Measurements from ENCODE around the gene ZNF219. TPM values are rescaled to one million over a fixed set of nuclear protein-coding genes. Genes with fewer than 3 reads are reported as not detected.
A peak's percentile ranks its signal among the peaks of the same experiment; 100 is the strongest.
"Not testable (repeated sequence)": the region's sequence is repeated elsewhere in the genome, so short reads cannot be mapped to it uniquely, and the experiment has no call there.

The ZNF219 gene
- total RNA-seq, 2 experiments from 2014 or later: 9.8 to 15.5 TPM

DNA sequence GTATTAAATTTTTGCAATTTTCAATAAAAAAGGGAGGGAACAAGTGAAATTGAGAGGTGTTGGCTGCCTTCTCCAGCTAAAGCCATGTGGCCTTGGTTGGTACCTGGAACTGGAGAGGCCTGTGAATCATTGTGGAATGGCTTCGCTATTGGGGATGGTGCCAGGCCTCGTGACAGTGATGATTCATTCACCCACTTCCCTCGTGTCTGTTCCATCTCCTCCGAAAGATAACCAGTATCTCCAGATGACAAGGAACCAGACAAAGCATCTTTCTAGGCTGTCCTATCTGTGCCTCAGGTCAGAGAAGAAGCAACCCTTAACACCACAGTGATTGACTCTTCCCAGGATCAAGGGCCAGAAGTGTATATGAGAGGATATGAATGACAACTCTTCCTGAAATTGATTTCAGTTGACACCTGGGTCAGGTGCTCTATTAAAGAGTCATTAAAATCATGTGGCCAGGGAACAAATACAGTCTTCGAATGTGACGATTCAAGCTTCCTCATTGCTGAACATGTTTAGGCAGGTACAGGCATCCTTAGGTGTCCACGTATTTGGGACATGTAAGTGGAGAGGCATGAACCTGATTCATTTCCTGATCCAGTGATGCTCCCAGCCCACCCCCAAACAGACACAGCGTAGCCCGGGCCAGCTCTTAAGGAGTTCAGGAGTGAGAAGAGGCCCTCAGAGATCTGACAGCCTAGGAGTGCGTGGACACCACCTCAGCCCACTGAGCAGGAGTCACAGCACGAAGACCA is 56.6 kb downstream of the ZNF219 start, which contains the start of gene RNASE7:
Gene RNASE7, plus strand, starts transcription at position 687 of the 758 bp plus-strand sequence. CDS start 631 bp downstream, outside the sequence.
- intact Hi-C loops (cut with micrococcal nuclease; ENCODE audit: unreplicated experiment): loop anchor here (2.0 kb wide), 2 partner anchors 27 to 71 kb away; no protein-coding TSS in a partner anchor
- H3K4me2 ChIP-seq (ENCODE audit: low read length): no peak within 1 kb of the TSS
- ChIA-PET POLR2A (interaction anchor here (0.5 to 0.7 kb wide), 2 partner anchors 27 to 521 kb away, joined by 3 read pairs; no protein-coding TSS in a partner anchor), CTCF (ENCODE audit: unreplicated experiment) (no interaction called here)
- H3K9me3 ChIP-seq (ENCODE audit: low read length): no peaks in the 10 kb centered on the region
- no peak for DNase-seq (ENCODE audit: low spot score)
- no peak within 1 kb of the TSS for H3K27ac ChIP-seq (ENCODE audit: low read depth, low read length, poor library complexity, severe bottlenecking)
- H3K4me1 ChIP-seq (ENCODE audit: insufficient read depth, low read length, poor library complexity, severe bottlenecking): no peaks in the 10 kb centered on the region
- no peaks in the 10 kb centered on the region for H4K20me1 ChIP-seq (ENCODE audit: insufficient read depth, low read length)
- TF ChIP-seq, protein P1, sequence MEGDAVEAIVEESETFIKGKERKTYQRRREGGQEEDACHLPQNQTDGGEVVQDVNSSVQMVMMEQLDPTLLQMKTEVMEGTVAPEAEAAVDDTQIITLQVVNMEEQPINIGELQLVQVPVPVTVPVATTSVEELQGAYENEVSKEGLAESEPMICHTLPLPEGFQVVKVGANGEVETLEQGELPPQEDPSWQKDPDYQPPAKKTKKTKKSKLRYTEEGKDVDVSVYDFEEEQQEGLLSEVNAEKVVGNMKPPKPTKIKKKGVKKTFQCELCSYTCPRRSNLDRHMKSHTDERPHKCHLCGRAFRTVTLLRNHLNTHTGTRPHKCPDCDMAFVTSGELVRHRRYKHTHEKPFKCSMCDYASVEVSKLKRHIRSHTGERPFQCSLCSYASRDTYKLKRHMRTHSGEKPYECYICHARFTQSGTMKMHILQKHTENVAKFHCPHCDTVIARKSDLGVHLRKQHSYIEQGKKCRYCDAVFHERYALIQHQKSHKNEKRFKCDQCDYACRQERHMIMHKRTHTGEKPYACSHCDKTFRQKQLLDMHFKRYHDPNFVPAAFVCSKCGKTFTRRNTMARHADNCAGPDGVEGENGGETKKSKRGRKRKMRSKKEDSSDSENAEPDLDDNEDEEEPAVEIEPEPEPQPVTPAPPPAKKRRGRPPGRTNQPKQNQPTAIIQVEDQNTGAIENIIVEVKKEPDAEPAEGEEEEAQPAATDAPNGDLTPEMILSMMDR (conservative IDR thresholded peaks at IDR 0.05; ENCODE audit: low read length): no peak
- TF ChIP-seq EZH2phosphoT487 (IDR thresholded peaks at IDR 0.05; ENCODE audit: borderline replicate concordance, low read depth, low read length): no peak
- H2AFZ ChIP-seq (ENCODE audit: low read length): no peak within 1 kb of the TSS
- H3K4me3 ChIP-seq (ENCODE audit: low read depth, low read length, poor library complexity, severe bottlenecking): no peak within 1 kb of the TSS
- BruUV-seq (replicated peaks): no TSS peak
- H3K79me2 ChIP-seq (ENCODE audit: insufficient read depth, low read depth, low read length): no peaks in the 10 kb centered on the region
- H3K36me3 ChIP-seq (ENCODE audit: insufficient read depth, low read length): no peaks in the 10 kb centered on the region
- no peaks in the 10 kb centered on the region for H3K9me2 ChIP-seq (ENCODE audit: insufficient read depth, low read length)

DNA sequence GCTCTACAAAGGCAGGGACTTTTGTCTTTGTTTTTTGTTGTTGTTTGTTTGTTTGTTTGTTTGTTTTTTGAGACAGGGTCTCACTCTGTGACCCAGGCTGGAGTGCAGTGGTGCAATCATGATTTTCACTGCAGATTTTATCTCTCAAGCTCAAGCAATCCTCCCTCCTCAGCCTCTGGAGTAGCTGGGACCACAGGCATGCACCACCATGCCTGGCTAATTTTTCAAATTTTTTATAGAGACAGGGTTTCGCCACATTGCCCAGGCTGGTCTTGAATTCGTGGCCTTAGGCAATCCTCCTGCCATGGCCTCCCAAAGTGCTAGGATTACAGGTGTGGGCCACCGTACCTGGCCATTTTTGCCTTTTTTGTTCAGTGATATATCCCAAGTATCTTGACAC is 57.5 kb downstream of the ZNF219 start:
- H3K79me2 ChIP-seq (ENCODE audit: insufficient read depth, low read depth, low read length); POLR2A ChIA-PET; BruUV-seq (replicated peaks); H3K4me3 ChIP-seq (ENCODE audit: low read depth, low read length, poor library complexity, severe bottlenecking); H3K4me2 ChIP-seq (ENCODE audit: low read length); H3K9me2 ChIP-seq (ENCODE audit: insufficient read depth, low read length); H3K9me3 ChIP-seq (ENCODE audit: low read length); H3K36me3 ChIP-seq (ENCODE audit: insufficient read depth, low read length); H4K20me1 ChIP-seq (ENCODE audit: insufficient read depth, low read length); H3K27ac ChIP-seq (ENCODE audit: low read depth, low read length, poor library complexity, severe bottlenecking); H2AFZ ChIP-seq (ENCODE audit: low read length); DNase-seq (ENCODE audit: low spot score); H3K4me1 ChIP-seq (ENCODE audit: insufficient read depth, low read length, poor library complexity, severe bottlenecking): not testable (repeated sequence)
- CTCF ChIA-PET (ENCODE audit: unreplicated experiment): interaction anchor here (1.0 kb wide), 1 partner anchor 26 kb away, joined by 3 read pairs; no protein-coding TSS in a partner anchor
- intact Hi-C loops (cut with micrococcal nuclease; ENCODE audit: unreplicated experiment): loop anchor here (2.0 kb wide), 2 partner anchors 26 to 70 kb away; no protein-coding TSS in a partner anchor

DNA sequence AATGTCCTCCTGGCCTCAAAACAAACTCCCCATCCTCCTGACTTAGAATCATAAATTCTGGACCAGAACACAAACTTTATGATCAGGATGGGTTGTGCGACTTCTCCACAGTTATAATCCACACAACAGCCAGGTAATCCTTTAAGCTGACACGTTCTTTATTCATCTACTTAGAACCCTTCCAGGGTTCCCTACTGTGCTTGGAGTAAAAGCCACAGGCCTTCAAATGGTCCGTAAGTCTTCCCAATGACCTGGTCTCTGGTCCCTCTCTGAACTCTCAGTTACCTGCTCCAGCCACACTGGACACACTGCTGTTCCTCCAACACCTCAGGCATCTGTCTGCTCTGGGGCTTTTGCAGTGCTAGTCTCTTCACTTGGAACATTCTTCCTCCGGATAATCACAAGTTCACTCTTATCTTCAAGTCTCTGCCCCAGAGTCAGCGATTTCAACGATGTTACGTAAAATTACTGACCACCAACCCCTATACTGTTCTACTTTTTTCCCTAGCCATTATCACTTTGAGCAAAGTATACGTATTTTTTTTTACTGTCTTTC is 58.0 kb downstream of the ZNF219 start:
- no peaks in the 10 kb centered on the region for H3K9me2 ChIP-seq (ENCODE audit: insufficient read depth, low read length)
- no peak overlapping the region for H3K27ac ChIP-seq (ENCODE audit: low read depth, low read length, poor library complexity, severe bottlenecking)
- no peaks in the 10 kb centered on the region for H3K36me3 ChIP-seq (ENCODE audit: insufficient read depth, low read length)
- no peaks in the 10 kb centered on the region for H4K20me1 ChIP-seq (ENCODE audit: insufficient read depth, low read length)
- H3K79me2 ChIP-seq (ENCODE audit: insufficient read depth, low read depth, low read length): no peaks in the 10 kb centered on the region
- H2AFZ ChIP-seq (ENCODE audit: low read length): no peak overlapping the region
- no peaks in the 10 kb centered on the region for H3K9me3 ChIP-seq (ENCODE audit: low read length)
- intact Hi-C loops (cut with micrococcal nuclease; ENCODE audit: unreplicated experiment): loop anchor here (2.0 kb wide), 2 partner anchors 26 to 70 kb away; no protein-coding TSS in a partner anchor
- no peak for TF ChIP-seq EZH2phosphoT487 (IDR thresholded peaks at IDR 0.05; ENCODE audit: borderline replicate concordance, low read depth, low read length)
- TF ChIP-seq, protein P1 (conservative IDR thresholded peaks at IDR 0.05; ENCODE audit: low read length): peak; percentile 29; the same call in 1 of the 2 replicates
- DNase-seq (ENCODE audit: low spot score): no peak
- BruUV-seq (replicated peaks): no TSS peak
- H3K4me3 ChIP-seq (ENCODE audit: low read depth, low read length, poor library complexity, severe bottlenecking): no peak overlapping the region
- H3K4me1 ChIP-seq (ENCODE audit: insufficient read depth, low read length, poor library complexity, severe bottlenecking): no peaks in the 10 kb centered on the region
- no peak overlapping the region for H3K4me2 ChIP-seq (ENCODE audit: low read length)
- ChIA-PET CTCF (ENCODE audit: unreplicated experiment) (interaction anchor here (1.0 kb wide), 1 partner anchor 25 kb away, joined by 3 read pairs; no protein-coding TSS in a partner anchor), POLR2A (interaction anchor here (0.7 to 1.7 kb wide), 3 partner anchors 26 to 36 kb away, joined by 3 to 4 read pairs (median 4); no protein-coding TSS in a partner anchor)

Small RNA genes lying within 50 kb of the gene (small RNA-seq; reads per million reads assigned to genes)
- gene RNU6-252P: not detected

Other genes starting within 250 kb of the ZNF219 start
- gene RNASE3, start 207.3 kb downstream of the ZNF219 start, total RNA-seq (2014; rRNA removed; shearing (Covaris generic)): not detected in 2 replicates
- not detected in 2 replicates for gene RNASE3, start 207.3 kb downstream of the ZNF219 start, total RNA-seq (2022)
- gene RNASE2, start 143.2 kb downstream of the ZNF219 start, total RNA-seq (2014; rRNA removed; shearing (Covaris generic)): not detected in 2 replicates
- gene RNASE2, start 143.2 kb downstream of the ZNF219 start, total RNA-seq (2022): not detected in 2 replicates
- gene METTL17, start 108.7 kb downstream of the ZNF219 start, total RNA-seq (2014; rRNA removed; shearing (Covaris generic)): 103 and 117 TPM in 2 replicates
- gene METTL17, start 108.7 kb downstream of the ZNF219 start, total RNA-seq (2022): 92.0 and 105 TPM in 2 replicates
- gene SLC39A2, start 99.4 kb downstream of the ZNF219 start, total RNA-seq (2014; rRNA removed; shearing (Covaris generic)): 0.28 and 1.2 TPM in 2 replicates
- 0.23 TPM in 1 of 2 replicates, not detected in the other for gene SLC39A2, start 99.4 kb downstream of the ZNF219 start, total RNA-seq (2022)
- not detected in 2 replicates for gene NDRG2, start 73.6 kb downstream of the ZNF219 start, total RNA-seq (2014; rRNA removed; shearing (Covaris generic))
- not detected in 2 replicates for gene NDRG2, start 73.6 kb downstream of the ZNF219 start, total RNA-seq (2022)
- gene TPPP2, start 68.4 kb downstream of the ZNF219 start, total RNA-seq (2014; rRNA removed; shearing (Covaris generic)): not detected in 2 replicates
- gene TPPP2, start 68.4 kb downstream of the ZNF219 start, total RNA-seq (2022): not detected in 2 replicates
- not detected in 2 replicates for gene RNASE13, start 63.8 kb downstream of the ZNF219 start, total RNA-seq (2014; rRNA removed; shearing (Covaris generic))
- gene RNASE13, start 63.8 kb downstream of the ZNF219 start, total RNA-seq (2022): not detected in 2 replicates
- gene RNASE7, start 56.3 kb downstream of the ZNF219 start, total RNA-seq (2014; rRNA removed; shearing (Covaris generic)): not detected in 2 replicates
- gene RNASE7, start 56.3 kb downstream of the ZNF219 start, total RNA-seq (2022): not detected in 2 replicates
- gene RNASE8, start 40.8 kb downstream of the ZNF219 start, total RNA-seq (2014; rRNA removed; shearing (Covaris generic)): not detected in 2 replicates
- not detected in 2 replicates for gene RNASE8, start 40.8 kb downstream of the ZNF219 start, total RNA-seq (2022)
- gene ARHGEF40, start 28.4 kb downstream of the ZNF219 start, total RNA-seq (2014; rRNA removed; shearing (Covaris generic)): 1.3 and 4.3 TPM in 2 replicates
- 2.0 TPM in 2 replicates for gene ARHGEF40, start 28.4 kb downstream of the ZNF219 start, total RNA-seq (2022)
- gene TMEM253, start 2.4 kb upstream of the ZNF219 start, total RNA-seq (2014; rRNA removed; shearing (Covaris generic)): 1.2 TPM in 1 of 2 replicates, not detected in the other
- 0.88 and 0.89 TPM in 2 replicates for gene TMEM253, start 2.4 kb upstream of the ZNF219 start, total RNA-seq (2022)
- not detected in 2 replicates for gene OR5AU1, start 57.4 kb upstream of the ZNF219 start, total RNA-seq (2014; rRNA removed; shearing (Covaris generic))
- not detected in 2 replicates for gene OR5AU1, start 57.4 kb upstream of the ZNF219 start, total RNA-seq (2022)
- gene HNRNPC, start 170.8 kb upstream of the ZNF219 start, total RNA-seq (2014; rRNA removed; shearing (Covaris generic)): 887 and 1,000 TPM in 2 replicates
- gene HNRNPC, start 170.8 kb upstream of the ZNF219 start, total RNA-seq (2022): 897 and 969 TPM in 2 replicates
- gene RPGRIP1, start 181.4 kb upstream of the ZNF219 start, total RNA-seq (2014; rRNA removed; shearing (Covaris generic)): 0.13 TPM in 1 of 2 replicates, not detected in the other
- gene RPGRIP1, start 181.4 kb upstream of the ZNF219 start, total RNA-seq (2022): 0.39 and 0.51 TPM in 2 replicates